Stimulated activated CD8-positive, alpha-beta memory T cell treated with anti-CD3 and anti-CD28 coated beads, Interleukin-4, amount 100 ng/mL, for 48 hours (primary cell): ENCODE data around the gene ATP1B1.
"Not testable (repeated sequence)": the region's sequence is repeated elsewhere in the genome, so short reads cannot be mapped to it uniquely, and the experiment has no call there.

Experiments
- DNase-seq: peaks from one replicate; pipeline ENCODE4 v3.0.0-alpha.2; 2020

Gene ATP1B1

GRCh38 chr1:169118227-169118626 lies 11.7 kb downstream of the ATP1B1 start:
- no peak for DNase-seq

GRCh38 chr1:169119405-169119804 lies 12.9 kb downstream of the ATP1B1 start:
- no peak for DNase-seq

DNA sequence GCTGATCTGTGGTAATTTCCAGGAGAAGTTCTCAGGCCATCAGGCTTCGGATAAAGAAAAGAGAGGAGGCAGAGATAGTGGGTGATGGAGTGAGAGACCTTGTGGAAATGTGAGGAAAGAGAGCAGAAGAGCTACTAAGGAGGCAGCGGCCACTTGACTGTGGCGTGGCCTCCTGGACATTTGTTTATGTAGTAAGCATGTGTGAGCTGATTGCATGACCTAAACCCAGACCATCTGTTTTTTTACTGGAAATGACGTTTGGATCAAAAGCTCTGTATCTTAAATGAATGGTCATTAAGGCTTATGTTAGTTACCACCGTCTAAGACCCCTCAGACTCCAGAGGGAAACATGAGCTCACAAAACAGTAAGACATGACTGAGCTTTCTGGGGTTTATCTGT lies 13.6 kb downstream of the ATP1B1 start:
- DNase-seq = no peak

DNA sequence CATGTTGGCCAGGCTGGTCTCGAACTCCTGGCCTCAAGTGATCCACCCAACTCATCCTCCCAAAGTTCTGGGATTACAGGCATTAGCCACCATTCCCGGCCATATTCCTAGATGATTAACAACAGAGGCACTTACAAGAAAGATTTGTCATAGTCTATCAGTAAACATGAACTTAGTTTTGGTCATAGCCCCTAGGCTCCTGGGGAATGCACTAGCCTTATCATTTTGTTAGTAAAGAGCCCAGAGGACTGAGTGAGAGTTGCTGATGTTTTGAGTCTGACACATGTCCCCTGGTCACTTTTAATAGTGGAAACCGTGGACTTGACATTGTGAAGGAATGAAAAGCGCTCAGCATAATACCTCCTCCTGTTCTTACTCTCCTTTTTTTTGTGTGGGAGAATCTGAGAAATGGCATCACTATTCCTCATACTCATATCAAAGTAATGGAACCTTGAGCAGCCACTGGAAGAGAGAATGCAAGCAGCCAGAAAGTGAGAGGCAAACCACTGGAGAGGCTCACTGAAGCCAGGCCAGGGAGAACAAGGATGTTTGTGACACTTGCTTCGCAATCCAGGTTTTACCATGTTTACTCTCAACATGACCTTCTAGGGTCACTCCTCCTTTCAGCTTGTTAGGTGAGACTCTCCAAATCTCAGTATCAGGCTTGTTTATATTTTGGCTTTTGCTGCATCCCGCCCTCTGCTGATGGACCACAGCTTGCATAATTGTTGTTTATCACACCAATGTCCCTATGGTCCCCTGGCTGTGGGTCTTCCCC lies 14.8 kb downstream of the ATP1B1 start:
- no peak for DNase-seq

- DNase-seq = no peak
Observed at GRCh38 chr1:169122976-169123375, 16.5 kb downstream of the ATP1B1 start.

DNA sequence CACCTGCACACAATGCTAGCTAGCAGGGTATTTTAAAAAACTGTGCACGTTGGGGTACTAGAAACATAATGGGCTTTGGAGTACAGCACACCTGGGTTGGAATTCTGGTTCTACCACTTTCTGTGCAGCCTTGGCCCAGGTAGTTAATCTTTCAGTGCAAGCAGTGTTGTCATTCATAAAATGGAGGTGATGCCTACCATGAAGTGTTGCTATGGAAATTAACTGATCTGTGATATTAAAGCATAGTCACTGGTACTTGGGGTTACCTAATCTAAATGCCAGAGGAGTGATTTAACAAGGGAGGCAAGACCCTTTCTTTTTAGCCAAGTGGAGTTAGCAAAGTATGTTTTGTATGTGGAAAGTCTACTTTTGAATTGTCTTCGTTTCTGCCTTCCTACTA lies 18.0 kb downstream of the ATP1B1 start:
- DNase-seq = no peak

DNA sequence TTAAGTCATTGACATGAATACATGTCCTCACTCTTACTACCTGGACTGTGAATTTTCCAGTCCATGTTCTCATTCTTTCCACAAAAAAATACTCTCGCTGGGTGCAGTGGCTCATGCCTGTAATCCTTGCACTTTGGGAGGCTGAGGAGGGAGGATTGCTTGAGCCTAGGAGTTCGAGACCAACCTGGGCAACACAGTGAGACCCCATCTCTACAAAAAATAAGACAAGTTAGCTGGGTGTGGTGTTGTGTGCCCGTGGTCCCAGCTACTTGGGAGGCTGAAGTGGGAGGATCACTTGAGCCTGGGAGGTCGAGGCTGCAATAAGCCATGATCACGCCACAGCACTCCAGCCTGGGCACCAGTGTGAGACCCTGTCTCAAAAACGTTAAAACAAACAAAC lies 19.1 kb downstream of the ATP1B1 start:
- DNase-seq = not testable (repeated sequence)

DNA sequence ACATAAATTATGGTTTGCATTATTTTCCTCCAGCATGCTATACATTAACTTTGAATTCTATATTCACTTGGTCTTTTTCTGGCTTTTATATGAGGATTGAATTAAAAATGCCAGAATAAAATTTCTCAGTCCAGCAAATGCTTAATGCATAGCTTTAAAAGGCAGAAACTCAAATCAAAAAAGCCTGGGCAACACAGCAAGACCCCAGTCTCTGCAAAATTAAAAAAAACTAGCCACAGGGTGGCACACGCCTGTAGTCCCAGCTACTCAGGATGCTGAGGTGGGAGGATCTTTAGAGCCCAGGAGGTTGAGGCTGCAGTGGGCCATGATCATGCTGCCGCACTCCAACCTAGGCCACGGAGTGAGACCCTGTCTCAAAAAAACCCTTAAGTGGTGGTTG lies 19.8 kb downstream of the ATP1B1 start:
- no peak for DNase-seq

DNA sequence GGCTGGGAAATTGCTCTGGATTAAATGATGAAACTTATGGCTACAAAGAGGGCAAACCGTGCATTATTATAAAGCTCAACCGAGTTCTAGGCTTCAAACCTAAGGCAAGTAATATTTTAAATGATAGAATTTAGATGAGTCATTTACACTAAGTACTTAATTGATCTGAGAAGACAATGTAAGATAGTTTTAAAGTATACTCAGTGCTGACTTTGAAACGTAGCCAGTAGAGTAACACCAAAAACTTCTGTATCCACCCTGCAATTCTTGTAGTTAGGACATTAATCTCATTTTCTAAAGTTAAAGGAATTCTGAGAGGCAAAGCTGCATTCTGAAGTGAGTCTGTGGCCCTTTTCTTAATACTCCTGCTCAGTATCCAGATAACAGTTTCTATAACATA lies 20.8 kb downstream of the ATP1B1 start:
- no peak for DNase-seq

- DNase-seq = no peak
Observed at GRCh38 chr1:169128562-169128961, 22.1 kb downstream of the ATP1B1 start.

- DNase-seq = no peak
Observed at GRCh38 chr1:169129109-169129784, 22.8 kb downstream of the ATP1B1 start.

DNA sequence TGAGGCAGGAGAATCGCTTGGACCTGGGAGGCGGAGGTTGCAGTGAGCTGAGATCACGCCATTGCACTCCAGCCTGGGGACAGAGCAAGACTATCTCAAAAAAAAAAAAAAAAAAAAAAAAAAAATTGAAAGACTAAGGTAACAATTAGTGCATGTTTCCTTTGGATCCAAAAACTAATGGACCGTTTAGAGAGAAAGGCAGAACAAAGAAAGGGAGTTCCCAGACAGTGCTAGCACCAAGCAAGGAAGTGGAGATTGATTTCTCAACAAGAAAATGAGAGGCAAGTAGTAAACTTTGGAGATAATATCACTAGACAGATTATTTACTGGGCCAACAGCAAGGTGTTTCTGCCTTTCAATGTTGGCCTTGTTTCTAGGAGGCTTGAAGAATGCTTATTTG lies 24.2 kb downstream of the ATP1B1 start:
- DNase-seq = no peak

GRCh38 chr1:169132512-169133227 lies 26.2 kb downstream of the ATP1B1 start:
- no peak for DNase-seq

DNA sequence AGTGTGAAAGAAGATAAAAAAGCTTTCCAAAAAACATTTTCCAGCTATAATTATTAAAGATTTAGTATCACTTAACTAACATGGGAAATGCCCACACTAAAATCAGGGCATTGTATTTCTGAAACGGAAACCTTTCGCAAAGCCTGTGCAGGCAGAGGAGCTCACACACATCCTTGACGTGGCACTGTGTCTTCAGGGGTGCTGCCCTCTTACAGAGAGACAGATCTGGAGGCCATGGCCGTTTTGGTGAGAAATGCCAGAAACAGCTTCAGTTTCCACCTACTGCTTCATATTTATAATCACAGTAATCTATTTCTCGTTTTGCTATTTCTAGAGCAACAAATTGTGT lies 26.7 kb downstream of the ATP1B1 start:
- DNase-seq = no peak

DNA sequence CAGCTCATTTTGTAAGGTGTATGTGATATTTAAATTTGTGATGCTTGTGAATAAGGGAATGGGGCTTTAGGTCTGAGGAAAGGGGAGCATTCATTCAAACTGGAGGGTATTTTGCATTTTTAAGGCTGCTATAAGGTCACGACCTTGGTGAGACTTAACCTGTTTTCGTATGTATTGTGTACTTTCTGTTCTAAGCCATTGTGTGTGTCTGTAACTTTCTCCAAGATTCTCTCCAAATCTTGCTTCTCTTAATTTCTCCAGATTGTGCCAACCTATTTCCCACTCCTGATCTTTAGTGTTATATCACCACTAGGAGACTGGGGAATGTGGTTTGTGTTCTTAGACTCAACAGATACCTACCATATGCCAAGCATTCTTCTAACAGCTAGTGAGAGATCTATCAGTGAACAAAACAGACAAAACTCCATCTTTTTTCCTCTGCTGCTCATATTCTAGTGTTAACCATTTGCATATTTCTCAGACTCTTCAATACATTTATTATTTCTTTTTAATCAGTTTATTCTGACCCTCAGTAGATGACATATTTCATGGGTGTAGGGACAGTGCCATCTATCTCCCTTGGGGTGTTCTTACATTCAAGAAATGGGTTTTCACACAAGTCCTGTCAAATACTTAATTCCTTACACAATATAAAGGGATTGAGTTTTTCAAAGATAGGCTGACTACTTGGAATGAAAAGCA lies 27.5 kb downstream of the ATP1B1 start:
- DNase-seq = no peak

DNA sequence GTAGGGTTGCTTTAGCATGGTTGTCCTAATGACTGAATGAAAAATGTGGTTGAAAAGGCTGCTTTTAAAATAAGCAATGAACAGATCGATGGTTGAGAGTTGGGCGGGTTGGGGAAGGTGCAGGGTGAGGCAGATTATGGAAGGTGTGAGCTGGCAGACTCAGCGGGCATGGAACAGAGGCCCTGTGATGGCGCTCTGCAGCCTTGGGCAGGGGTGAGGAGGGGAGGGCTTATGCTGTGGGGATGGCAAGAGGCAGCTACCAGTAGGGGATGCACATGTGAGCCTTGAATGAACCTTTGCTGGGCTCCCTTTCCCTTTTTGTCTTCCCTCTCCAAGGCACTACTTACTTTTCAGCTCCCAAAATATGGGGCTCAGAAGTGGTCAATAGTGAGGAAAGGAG lies 30.9 kb downstream of the ATP1B1 start:
- DNase-seq = no peak

DNA sequence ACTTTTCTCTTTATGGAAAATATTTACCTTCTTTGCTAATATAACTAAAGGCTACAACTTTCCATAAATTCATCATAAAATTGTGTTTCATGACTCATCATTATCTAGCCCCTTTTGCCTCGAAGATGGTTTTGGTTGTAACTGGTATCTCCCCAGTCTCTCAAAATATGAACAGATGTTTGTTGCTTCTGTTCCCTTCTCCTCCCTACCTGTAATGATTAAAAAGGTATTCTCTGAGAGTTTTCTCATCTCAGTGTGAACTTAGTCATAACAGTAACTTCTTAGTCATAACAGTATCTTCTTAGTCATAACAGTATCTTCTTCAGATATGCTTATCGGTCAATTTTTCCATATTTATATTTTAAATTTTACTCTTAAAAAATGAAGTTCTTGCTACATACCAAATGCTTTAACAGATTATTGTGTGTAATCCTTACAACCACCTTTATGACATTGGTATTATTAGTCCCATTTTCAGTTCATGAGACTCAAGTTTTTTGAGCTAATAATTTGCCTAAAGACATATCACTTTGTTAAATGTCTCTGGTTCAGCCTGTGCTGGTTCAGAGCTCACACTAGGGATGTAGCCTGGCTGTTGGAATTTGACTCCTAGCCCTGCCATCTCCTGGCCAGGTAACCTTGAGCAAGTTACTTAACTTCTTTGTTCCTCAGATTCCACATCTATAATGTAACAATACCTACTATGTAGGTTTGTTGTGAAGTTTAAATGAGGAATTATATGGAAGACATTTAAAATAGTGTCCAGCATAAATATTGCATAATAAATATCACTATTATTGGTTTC lies 32.6 kb downstream of the ATP1B1 start:
- no peak for DNase-seq

GRCh38 chr1:169141356-169141755 lies 34.9 kb downstream of the ATP1B1 start:
- no peak for DNase-seq

DNA sequence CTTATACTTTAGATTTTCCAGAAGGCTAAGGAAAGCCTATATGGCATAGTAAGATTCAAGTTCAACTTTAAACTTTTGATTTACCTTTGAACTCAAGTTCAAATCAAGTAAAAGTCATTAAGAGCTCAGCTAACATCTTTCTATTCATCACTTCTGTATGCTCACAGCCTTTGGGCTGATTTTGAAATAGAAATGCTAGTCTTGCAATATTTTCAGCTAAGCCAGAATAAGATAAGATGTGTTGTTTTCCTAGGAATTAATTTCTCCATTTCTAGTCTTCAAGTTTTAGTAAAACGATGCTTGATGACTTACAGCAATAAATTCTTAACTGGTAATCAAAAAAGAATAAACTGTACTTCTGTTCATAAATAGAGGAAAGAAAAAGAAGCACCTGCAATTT lies 35.6 kb downstream of the ATP1B1 start:
- DNase-seq = no peak

DNA sequence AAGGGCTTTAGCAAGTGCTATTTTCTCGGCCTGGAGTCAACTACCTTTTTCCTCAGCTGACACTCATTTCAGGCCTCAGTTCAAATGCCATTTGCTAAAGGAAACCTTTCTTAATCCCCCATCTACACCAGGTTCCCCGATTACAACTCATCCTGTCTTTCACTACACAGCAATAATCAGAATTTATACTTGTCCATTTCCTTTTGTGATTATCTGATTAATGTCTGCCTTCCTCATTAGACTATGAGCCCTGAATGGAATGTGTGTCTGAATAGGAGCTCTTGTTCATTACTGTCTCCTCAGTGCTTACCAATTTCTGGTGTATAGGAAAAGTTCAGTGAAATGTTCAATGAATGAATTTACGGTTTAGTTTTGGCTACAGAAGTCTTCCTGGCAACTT lies 36.9 kb downstream of the ATP1B1 start:
- no peak for DNase-seq

GRCh38 chr1:169143984-169144383 lies 37.5 kb downstream of the ATP1B1 start:
- no peak for DNase-seq

- DNase-seq = no peak
Observed at GRCh38 chr1:169144941-169145626, 38.6 kb downstream of the ATP1B1 start.
